ENCODE results near the gene BPIFB1.

DNA sequence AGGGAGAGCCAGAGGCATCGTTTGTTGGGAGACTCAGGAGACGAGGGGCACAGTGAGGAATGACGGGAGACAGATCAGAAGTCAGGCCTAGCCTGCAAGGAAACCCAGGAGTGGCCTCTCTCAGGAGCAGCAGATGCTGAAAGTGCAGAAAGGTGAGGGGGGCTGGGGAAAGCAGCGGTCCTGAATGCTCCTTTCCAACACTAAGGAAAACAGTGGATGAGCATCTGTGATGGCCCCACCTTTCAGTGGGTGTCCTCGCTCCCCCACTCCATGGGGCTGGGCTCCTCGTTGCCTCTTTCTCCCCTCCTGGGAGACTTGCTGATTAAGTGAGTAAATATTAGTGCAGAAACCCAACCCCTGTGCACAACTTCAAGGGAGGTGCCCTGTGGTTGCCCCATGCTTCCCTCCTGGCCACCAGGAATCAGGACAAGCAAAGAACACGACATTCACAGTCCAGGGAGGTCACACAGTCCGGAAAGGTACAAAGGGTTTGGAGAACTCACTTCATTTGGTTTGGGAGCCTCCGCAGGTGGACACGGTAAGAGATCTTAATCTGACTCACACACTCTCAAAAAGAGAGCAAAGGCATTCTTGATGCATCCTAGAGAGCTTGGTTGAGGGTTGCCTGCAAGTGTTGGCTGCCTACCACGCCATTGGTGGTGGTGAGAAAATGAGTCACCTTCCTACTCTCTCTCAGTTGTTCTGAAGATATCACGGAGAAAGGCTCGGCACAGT, 9.7 kb upstream of the BPIFB1 start:
- no peak for TF ChIP-seq POGZ (CRISPR knock-in tag; IDR thresholded peaks at IDR 0.05)
- TF ChIP-seq KDM4B (CRISPR knock-in tag; IDR thresholded peaks at IDR 0.05) = no peak
- TF ChIP-seq ZMYM4 (CRISPR knock-in tag; IDR thresholded peaks at IDR 0.05) = no peak; the same call in 1 of the 2 replicates

Measured in HepG2 (cell line).